Fibroblast of lung (primary cell): ENCODE measurements around the gene GPSM1. TPM values are rescaled to one million over a fixed set of nuclear protein-coding genes. Genes with fewer than 3 reads are reported as not detected.

Source experiments
- DNase-seq, 2 donors: peaks; one replicate each; pipeline versions ENCODE4 v3.0.0 to v3.0.0-alpha.2; 2010; ENCODE audit warnings: low read depth in 2 of 2
- H2AFZ ChIP-seq: 2 replicates; pipeline ENCODE4 v1.5.1; 2012; ENCODE audit warnings: low read length, control low read depth, inconsistent platforms
- H3K27ac ChIP-seq: 2 replicates; pipeline ENCODE4 v1.5.1; 2011; ENCODE audit warnings: low read length, control low read depth; ENCODE audit not compliant: insufficient read depth
- H3K27me3 ChIP-seq: 2 replicates; pipeline ENCODE4 v1.5.1; 2011; ENCODE audit warnings: mild to moderate bottlenecking, low read length; ENCODE audit not compliant: control insufficient read depth, insufficient read depth
- H3K36me3 ChIP-seq: 2 replicates; pipeline ENCODE4 v1.5.1; 2011; ENCODE audit warnings: low read length; ENCODE audit not compliant: control insufficient read depth, insufficient read depth
- H3K4me1 ChIP-seq: 2 replicates; pipeline ENCODE4 v1.5.1; 2011; ENCODE audit warnings: low read length; ENCODE audit not compliant: control insufficient read depth, insufficient read depth; ENCODE audit errors: extremely low read depth
- H3K4me2 ChIP-seq: 2 replicates; pipeline ENCODE4 v1.5.1; 2011; ENCODE audit warnings: low read length, control low read depth; ENCODE audit not compliant: insufficient read depth; ENCODE audit errors: extremely low read depth
- H3K4me3 ChIP-seq, 4 experiments: fragments of 200-600 bp in 1 of 4; sonication (generic) in 1 of 4; replicated peaks in 1 of 4; 2 replicates each; pipeline ENCODE4 v1.5.1; 2011 to 2016; ENCODE audit warnings: low read length in 4 of 4, low read depth in 3 of 4, mild to moderate bottlenecking in 3 of 4, control low read depth in 2 of 4, inconsistent platforms in 1 of 4, mixed read lengths in 1 of 4; ENCODE audit not compliant: insufficient read depth in 1 of 4; ENCODE audit errors: control extremely low read depth in 1 of 4
- H3K79me2 ChIP-seq: 2 replicates; pipeline ENCODE4 v1.5.1; 2012; ENCODE audit warnings: mild to moderate bottlenecking, low read length, inconsistent platforms; ENCODE audit not compliant: control insufficient read depth, insufficient read depth
- H3K9ac ChIP-seq: 2 replicates; pipeline ENCODE4 v1.5.1; 2011; ENCODE audit warnings: mild to moderate bottlenecking, low read length, control low read depth; ENCODE audit not compliant: insufficient read depth
- H3K9me3 ChIP-seq: 2 replicates; pipeline ENCODE4 v1.5.1; 2012; ENCODE audit warnings: low read depth, low read length; ENCODE audit not compliant: control insufficient read depth, insufficient read depth
- H4K20me1 ChIP-seq: 2 replicates; pipeline ENCODE4 v1.5.1; 2011; ENCODE audit warnings: low read length; ENCODE audit not compliant: control insufficient read depth, insufficient read depth; ENCODE audit errors: extremely low read depth
- CTCF ChIP-seq, 2 donors: IDR thresholded peaks in 1 of 2; conservative IDR thresholded peaks in 1 of 2; 1 replicate in 1 of 2; 2 replicates in 1 of 2; pipeline ENCODE4 v1.5.1; 2011 to 2012; ENCODE audit warnings: low read length in 2 of 2, control low read depth in 1 of 2, inconsistent platforms in 1 of 2, low read depth in 1 of 2, mild to moderate bottlenecking in 1 of 2
- EZH2 ChIP-seq: IDR thresholded peaks from 2 replicates; pipeline ENCODE4 v1.5.1; 2012; ENCODE audit warnings: low read length, control low read depth, mild to moderate bottlenecking; ENCODE audit errors: missing control alignments
- polyA plus RNA-seq, 2 donors: library from polyadenylated mRNA; depleted of rRNA in 1 of 2; stranded (reverse) in 1 of 2; unstranded in 1 of 2; fragments of >200 nt; gene quantifications; 2 replicates each; pipeline ENCODE4 v1.2.1, GENCODE V29; 2011 to 2012; ENCODE audit warnings: missing spikeins in 1 of 2
- total RNA-seq: library from RNA; depleted of rRNA; stranded (reverse); fragments of >200 nt; gene quantifications from 2 replicates; pipeline ENCODE4 v1.2.1, GENCODE V29; 2014

Gene GPSM1
- total and polyA plus RNA-seq, 2 donors (not counting 1 experiment from before 2014, with no cell fraction given), result 15.8 to 60.3 TPM

DNA sequence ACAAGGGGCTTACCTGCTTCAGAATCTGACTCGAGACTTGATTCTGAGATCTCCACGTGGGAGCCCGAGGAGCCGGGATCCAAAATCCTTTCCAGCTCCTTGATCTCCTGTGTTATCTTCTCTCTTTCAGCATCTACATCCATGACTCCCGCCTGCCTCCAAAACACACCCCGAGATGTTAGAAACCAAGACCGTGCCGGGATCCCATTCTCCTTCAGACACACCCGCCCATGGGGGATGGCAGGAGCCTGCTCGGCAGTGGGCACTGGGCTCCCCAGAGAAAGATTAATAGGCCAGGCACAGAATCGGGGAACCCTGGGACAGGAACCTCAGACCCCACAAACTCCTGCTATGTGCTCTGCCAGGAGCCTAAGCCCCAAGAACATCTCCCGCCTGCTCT is 70.9 kb downstream of the GPSM1 start:
- DNase-seq, result no peak
- H3K4me1 ChIP-seq, result peaks cover 10% of the 10 kb centered on the region
- no peak overlapping the region for H3K9ac ChIP-seq
- H3K27me3 ChIP-seq, result no peaks in the 10 kb centered on the region
- no peaks in the 10 kb centered on the region for H3K9me3 ChIP-seq
- H3K4me2 ChIP-seq, result peak overlapping the region; percentile 90
- no peak for TF ChIP-seq EZH2
- TF ChIP-seq CTCF (conservative IDR thresholded peaks at IDR 0.05 in 1 of 2, IDR thresholded peaks at IDR 0.05 in 1 of 2; ENCODE audit: low read depth in 1 of 2, low read length in 2 of 2), result no peak
- peaks cover 25% of the 10 kb centered on the region for H3K36me3 ChIP-seq
- no peak overlapping the region for H2AFZ ChIP-seq
- no peak overlapping the region for H3K27ac ChIP-seq
- H3K4me3 ChIP-seq, result peak overlapping the region in 1 of 4 experiments; percentile 87
- H4K20me1 ChIP-seq, result no peaks in the 10 kb centered on the region
- peaks cover 20% of the 10 kb centered on the region for H3K79me2 ChIP-seq

DNA sequence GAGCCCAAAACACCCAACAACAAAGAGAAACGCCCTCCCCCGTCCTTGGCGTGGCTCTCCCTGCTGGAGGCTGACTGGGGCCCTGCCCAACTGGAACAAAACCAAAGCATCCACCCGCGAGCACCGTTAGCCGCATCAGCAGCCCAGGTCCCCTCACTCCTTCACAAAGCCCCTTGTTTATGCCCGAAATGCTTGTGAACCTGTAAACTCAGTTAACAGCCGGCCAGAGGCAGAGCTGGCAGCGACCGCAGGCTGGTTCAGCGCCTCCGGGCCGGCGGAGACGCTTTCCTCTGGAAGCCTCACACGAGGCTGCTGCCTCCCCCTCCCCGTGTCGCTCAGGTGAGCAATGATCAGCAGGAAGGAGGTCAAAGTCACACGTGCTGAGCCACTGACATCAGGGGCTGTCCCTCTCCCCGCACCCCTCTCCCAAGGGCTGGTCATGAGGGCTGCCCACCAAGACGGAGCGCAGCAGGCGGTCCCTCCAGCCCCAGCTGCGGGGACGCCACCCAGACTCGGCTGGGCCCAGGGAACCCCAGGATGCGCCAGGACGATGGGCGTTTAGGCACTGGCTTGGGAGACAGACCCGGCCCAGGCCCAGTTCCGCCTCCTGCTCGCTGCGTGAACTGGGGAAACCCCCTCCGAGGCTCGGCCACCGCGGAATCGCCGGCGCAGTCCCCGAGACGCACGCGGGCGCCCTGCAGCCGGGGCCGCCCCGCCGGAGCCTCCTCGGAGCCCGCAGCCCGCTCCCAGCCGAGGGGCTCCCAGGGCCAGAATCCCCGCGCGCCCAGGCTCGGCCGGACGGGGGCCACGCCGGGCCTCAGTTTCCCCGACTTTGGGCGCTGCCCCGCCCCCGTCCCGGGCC is 72.1 kb downstream of the GPSM1 start:
- H3K4me2 ChIP-seq, result peak overlapping the region; percentile 90
- H3K9me3 ChIP-seq, result no peaks in the 10 kb centered on the region
- H4K20me1 ChIP-seq, result no peaks in the 10 kb centered on the region
- peaks cover 10% of the 10 kb centered on the region for H3K4me1 ChIP-seq
- peak overlapping the region; percentile 72 for H3K27ac ChIP-seq
- peaks cover 27% of the 10 kb centered on the region for H3K36me3 ChIP-seq
- H3K79me2 ChIP-seq, result peaks cover 20% of the 10 kb centered on the region
- peak overlapping the region; percentile 74 to 90 (median 86) for H3K4me3 ChIP-seq
- no peaks in the 10 kb centered on the region for H3K27me3 ChIP-seq
- H3K9ac ChIP-seq, result peak overlapping the region; percentile 70
- DNase-seq, result no peak
- no peak for TF ChIP-seq EZH2
- TF ChIP-seq CTCF (conservative IDR thresholded peaks at IDR 0.05 in 1 of 2, IDR thresholded peaks at IDR 0.05 in 1 of 2; ENCODE audit: low read depth in 1 of 2, low read length in 2 of 2), result no peak
- H2AFZ ChIP-seq, result no peak overlapping the region

DNA sequence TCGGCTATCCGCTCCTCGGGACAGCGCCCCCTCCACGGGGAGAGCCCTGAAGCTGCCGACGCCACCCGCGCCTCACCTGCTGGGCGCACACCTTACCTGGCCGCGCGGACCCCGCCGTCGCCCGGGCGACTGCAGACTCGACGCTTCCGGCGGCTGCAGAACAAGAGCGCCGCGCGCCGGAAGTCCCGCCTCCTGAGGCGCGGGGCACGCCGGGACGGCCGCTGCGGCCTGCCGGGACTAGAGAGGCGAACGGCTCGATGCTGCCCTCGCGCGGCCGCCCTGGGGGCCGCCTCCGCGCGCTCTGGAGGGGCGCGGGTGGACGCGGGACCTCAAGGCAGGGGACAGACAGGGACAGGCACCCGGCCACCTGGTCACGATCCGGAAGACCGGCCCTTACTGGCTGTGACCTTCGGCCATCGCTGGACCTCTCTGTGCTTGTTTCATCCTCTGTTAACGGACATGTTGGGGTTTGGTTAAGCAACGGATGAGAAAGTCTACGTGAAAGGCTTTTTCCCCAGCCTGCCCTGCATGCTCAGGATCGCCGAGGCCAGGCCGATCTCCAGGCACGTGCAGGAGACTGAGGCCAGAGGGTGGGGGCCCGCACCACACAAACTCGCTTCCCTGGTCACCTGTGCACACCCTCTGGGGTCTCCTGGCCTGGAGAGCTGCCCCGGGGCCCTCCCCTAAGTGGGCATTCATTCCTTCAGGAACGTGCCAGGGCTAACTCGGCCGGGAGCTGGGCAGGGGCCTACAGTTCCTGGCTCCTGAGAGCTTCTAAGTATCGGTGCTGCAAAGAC is 72.9 kb downstream of the GPSM1 start, which contains the start of gene SNAPC4:
Gene SNAPC4, minus strand, starts transcription at position 133 of the 797 bp plus-strand sequence. CDS start 1,742 bp downstream, outside the sequence.
- Histone ChIP-seq H3K79me2 (peaks cover 20% of the 10 kb centered on the region), H3K27ac (peak within 1 kb of the TSS; percentile 72), H3K4me2 (peak within 1 kb of the TSS; percentile 93), H3K9ac (peak within 1 kb of the TSS; percentile 70), H3K27me3 (no peaks in the 10 kb centered on the region), H4K20me1 (no peaks in the 10 kb centered on the region), H3K4me1 (peaks cover 10% of the 10 kb centered on the region), H3K4me3 (peak within 1 kb of the TSS; percentile 74 to 90 (median 86)), H3K36me3 (peaks cover 24% of the 10 kb centered on the region), H3K9me3 (no peaks in the 10 kb centered on the region), H2AFZ (peak within 1 kb of the TSS; percentile 92)
- no peak for TF ChIP-seq EZH2
- peak; percentile 47 to 82 for TF ChIP-seq CTCF (conservative IDR thresholded peaks at IDR 0.05 in 1 of 2, IDR thresholded peaks at IDR 0.05 in 1 of 2; ENCODE audit: low read depth in 1 of 2, low read length in 2 of 2)
- DNase-seq, result peak; percentile 75 to 82
